C4-2B (cell line): ENCODE data around the gene RRAGC.

Source experiments
- H3K27ac ChIP-seq: fragments of 450-650 bp; 2 replicates; pipeline ENCODE4 v1.5.1; 2017
- ZFX ChIP-seq: fragments of 450-650 bp; IDR thresholded peaks from 2 replicates; pipeline ENCODE4 v1.6.1; 2017
- TF ChIP-seq, protein P1 (sequence below): fragments of 450-650 bp; conservative IDR thresholded peaks from 2 replicates; pipeline ENCODE4 v1.5.1; 2017; ENCODE audit warnings: mild to moderate bottlenecking

Gene RRAGC

DNA sequence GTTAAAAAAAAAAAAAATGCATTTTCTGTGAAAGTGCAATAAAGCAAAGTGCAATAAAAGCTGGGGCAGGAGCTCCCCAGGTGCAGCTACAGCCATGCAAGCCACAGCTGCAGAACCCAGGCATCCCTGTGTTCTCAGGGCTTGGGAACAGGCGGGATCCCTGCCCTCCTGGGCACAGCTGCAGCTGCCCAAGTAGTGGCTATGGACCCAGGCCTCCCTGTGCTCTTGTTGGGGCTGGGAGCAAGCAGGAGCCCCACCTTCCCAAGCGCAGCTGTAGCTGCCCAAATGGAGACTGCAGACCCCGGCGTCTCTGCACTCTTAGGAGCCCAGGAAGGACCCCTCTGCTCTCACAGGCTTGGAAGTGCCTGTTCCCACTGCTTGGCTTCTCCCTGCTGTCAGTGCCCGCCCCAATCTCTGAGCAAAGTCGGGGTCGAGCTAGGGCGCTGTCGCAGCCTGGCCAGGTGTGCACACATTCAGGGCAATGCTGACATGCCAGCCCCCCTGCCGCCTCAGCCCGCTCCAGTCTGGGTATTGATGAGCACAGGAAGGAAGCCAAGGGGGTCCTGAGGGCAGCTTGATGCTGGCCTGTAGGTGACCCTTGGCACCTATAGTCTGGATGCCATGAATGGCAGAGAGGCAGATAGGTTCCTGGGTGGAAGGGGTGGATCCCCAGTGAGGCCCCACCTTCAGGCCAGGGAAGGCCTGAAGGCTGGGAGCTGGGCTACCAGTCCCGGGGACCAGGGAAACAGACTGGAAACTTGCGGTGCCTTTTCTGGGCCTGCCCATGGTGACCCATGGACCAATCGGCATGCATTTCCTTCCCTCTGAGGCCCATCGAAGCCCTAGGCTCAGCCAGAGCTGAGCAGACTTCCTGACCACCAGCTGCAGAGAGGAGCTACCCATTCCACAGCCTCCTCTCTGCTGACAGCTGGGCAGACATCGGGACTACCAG lies 58.6 kb downstream of the RRAGC start:
- TF ChIP-seq, protein P1, sequence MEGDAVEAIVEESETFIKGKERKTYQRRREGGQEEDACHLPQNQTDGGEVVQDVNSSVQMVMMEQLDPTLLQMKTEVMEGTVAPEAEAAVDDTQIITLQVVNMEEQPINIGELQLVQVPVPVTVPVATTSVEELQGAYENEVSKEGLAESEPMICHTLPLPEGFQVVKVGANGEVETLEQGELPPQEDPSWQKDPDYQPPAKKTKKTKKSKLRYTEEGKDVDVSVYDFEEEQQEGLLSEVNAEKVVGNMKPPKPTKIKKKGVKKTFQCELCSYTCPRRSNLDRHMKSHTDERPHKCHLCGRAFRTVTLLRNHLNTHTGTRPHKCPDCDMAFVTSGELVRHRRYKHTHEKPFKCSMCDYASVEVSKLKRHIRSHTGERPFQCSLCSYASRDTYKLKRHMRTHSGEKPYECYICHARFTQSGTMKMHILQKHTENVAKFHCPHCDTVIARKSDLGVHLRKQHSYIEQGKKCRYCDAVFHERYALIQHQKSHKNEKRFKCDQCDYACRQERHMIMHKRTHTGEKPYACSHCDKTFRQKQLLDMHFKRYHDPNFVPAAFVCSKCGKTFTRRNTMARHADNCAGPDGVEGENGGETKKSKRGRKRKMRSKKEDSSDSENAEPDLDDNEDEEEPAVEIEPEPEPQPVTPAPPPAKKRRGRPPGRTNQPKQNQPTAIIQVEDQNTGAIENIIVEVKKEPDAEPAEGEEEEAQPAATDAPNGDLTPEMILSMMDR, result no peak
- no peak for TF ChIP-seq ZFX
- no peak overlapping the region for H3K27ac ChIP-seq

DNA sequence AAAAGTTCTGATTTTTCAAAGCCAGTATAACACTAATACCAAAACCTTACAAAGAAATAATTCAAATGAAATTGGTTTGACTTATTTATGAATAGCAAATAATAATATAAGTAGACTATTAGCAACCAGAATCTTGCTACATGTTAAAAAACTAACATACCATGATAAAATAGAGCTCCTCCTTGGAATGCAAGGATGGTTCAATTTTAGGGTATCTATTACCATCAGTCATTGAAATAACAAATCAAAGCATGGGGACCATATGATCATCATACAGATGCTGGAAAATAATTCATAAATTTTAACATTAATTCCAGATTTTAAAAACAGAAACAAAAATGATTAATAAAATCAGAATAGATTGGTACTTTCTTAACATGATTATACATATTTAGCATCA lies 66.3 kb downstream of the RRAGC start:
- TF ChIP-seq ZFX, result no peak
- TF ChIP-seq, protein P1, result no peak
- H3K27ac ChIP-seq, result no peak overlapping the region

DNA sequence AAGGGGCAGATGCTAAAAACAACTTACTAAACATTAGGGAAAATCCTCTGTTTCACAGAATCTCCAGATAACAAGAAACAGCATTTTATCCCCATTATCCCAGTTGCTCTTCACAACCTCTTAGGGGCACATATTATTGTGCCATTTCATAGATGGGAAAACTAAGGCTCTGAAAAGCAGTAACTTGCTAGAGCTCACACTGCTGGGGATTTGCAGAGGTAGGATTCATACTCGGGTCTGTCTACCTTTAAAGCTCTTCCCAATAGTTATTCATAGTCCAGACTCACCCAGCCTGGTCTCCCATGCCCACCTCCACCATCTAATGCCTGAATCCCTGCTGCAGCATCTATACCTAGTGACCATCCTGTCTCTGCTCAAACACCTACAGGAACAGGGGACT lies 67.7 kb downstream of the RRAGC start:
- H3K27ac ChIP-seq, result no peak overlapping the region
- TF ChIP-seq, protein P1, result no peak
- no peak for TF ChIP-seq ZFX

DNA sequence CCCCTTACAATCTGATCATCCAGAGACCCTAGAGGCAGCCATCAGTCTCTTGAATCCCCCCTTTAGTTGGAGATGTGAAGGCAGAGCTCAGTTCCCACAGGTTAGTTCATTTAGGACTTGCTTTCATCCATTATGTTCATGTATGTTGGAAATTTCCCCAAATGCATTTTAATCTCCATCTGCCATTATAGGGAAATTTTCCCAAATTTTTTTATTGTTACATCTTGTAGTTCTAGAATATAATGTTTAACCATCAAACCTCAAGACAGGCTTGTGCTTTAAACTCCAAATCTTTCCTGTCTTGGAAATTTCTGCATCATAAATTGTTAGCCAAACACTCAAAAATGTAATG lies 68.4 kb downstream of the RRAGC start:
- no peak overlapping the region for H3K27ac ChIP-seq

DNA sequence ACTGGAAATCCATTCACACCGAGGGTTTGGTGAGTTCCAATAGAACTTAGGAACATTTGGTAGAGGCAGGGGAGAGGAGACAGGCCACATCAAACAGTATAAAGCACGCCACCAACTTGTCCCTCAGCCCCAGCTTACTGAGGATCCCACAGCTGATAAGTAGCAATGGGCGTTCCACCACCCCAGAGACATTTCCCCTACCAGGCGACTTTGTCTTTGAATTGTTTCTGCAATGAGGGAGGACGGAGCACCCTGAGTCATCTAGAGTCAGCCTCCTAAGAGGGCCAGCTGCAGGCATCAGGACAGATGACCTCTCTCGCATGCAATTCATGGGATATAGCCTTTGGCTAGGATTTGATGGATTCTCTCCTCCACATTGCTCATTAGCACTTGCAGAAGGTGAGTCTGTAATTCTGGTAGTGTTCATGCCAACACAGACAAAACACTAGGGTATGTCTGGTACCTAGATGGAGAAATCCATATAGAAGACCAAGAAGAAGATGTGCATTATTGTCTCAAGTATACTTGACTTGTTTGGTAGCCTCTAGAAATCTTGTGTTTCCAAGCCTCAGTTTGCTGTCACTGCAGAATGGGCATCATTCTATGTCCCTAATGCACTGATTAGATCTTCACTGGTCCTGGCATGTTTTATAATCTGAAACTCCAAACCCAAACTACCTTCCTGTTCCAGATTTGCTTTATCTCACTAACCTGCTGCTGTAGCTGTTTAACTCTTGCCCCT lies 69.0 kb downstream of the RRAGC start:
- H3K27ac ChIP-seq, result no peak overlapping the region
- TF ChIP-seq, protein P1, result no peak
- TF ChIP-seq ZFX, result no peak

More for the DNA sequence above, 68.4 kb downstream of the RRAGC start:
- no peak for TF ChIP-seq ZFX
- TF ChIP-seq, protein P1, result no peak

DNA sequence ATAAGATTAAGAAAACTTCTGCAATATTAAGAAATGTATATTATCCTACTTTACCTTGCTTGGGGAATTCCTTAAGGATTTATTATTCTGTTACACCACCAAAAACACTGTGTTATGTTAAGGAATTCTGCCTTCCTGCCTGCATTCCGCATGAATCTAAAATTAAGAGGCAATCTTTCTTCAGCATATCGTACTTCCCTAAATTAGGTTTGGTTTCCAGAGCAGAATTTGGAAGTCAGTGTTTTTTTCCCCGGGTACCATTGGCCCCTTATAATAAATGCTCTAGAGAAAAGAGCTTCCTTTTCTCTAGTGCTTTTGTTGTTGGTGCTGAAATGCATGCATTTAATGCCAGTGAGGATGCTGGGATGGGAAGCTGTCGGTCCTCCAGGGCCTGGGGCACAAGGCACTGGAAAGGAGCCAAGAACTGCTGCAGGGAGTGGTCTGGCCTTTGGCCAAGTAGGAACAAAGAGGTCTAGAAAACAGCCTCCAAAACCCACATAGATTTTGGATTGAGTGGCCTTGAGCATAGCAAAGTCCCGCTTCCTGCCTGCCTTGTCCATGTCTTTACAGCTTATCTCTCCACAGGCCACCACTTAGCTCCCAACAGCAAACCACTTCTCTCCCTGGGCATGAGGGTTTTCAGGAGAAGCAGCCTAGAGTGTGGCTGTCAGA lies 69.9 kb downstream of the RRAGC start:
- no peak overlapping the region for H3K27ac ChIP-seq
- TF ChIP-seq, protein P1, result no peak
- no peak for TF ChIP-seq ZFX
